Progenitor cell of endocrine pancreas (in vitro differentiated cells): ENCODE data around the gene HOXA1. TPM values are rescaled to one million over a fixed set of nuclear protein-coding genes. Genes with fewer than 3 reads are reported as not detected.

Experiments
- DNase-seq: peaks from one replicate; pipeline ENCODE4 v3.0.0; 2021; ENCODE audit warnings: low spot score; ENCODE audit not compliant: unreplicated experiment
- H3K27ac Mint-ChIP-seq: 2 replicates; pipeline ENCODE4 v1.8.0; 2021; ENCODE audit warnings: mild to moderate bottlenecking, moderate library complexity, mixed read lengths
- H3K27me3 Mint-ChIP-seq: 2 replicates; pipeline ENCODE4 v1.8.0; 2021; ENCODE audit warnings: mixed read lengths
- H3K36me3 Mint-ChIP-seq: 2 replicates; pipeline ENCODE4 v1.8.0; 2022; ENCODE audit warnings: mixed read lengths; ENCODE audit not compliant: insufficient read depth
- H3K4me1 Mint-ChIP-seq: 2 replicates; pipeline ENCODE4 v1.8.0; 2021; ENCODE audit warnings: low read depth, mixed read lengths
- H3K4me3 Mint-ChIP-seq: 2 replicates; pipeline ENCODE4 v1.8.0; 2021; ENCODE audit warnings: low read depth, mild to moderate bottlenecking, moderate library complexity, mixed read lengths
- H3K9me3 Mint-ChIP-seq: 2 replicates; pipeline ENCODE4 v1.8.0; 2021; ENCODE audit warnings: low read depth, mixed read lengths
- total RNA-seq: library from RNA; stranded (reverse); gene quantifications from 2 replicates; pipeline ENCODE4 v1.2.1, GENCODE V29; 2021
- TF ChIP-seq, protein P1 (sequence below): fragments of 200-600 bp; sonication (generic); IDR thresholded peaks from one replicate; pipeline ENCODE4 v1.5.0; 2021; ENCODE audit warnings: antibody characterized with exemption, mild to moderate bottlenecking; ENCODE audit not compliant: unreplicated experiment

Gene HOXA1
- total RNA-seq, 1 donor from 2014 or later = 31.2 TPM

DNA sequence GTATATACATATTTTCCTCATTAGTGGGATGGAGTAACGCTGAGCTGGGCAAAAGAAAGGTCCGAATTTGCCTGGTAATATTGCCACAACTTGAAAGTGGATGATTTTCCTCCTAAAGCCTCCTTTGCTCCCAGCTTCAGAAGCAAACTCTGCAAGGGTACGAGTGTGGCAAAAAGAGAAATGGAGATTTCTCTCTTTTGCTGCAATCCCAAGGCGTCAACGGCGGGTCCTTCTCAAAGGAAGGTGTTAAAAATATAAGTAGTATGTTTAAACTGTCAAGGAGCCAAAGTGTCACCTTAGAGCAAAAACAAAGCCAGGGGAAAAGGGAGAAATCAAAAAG, 19.1 kb upstream of the HOXA1 start:
- H3K36me3 Mint-ChIP-seq = peaks cover 20% of the 10 kb centered on the region
- no peak for DNase-seq
- no peaks in the 10 kb centered on the region for H3K27me3 Mint-ChIP-seq
- H3K4me1 Mint-ChIP-seq = peaks cover 63% of the 10 kb centered on the region
- TF ChIP-seq, protein P1, sequence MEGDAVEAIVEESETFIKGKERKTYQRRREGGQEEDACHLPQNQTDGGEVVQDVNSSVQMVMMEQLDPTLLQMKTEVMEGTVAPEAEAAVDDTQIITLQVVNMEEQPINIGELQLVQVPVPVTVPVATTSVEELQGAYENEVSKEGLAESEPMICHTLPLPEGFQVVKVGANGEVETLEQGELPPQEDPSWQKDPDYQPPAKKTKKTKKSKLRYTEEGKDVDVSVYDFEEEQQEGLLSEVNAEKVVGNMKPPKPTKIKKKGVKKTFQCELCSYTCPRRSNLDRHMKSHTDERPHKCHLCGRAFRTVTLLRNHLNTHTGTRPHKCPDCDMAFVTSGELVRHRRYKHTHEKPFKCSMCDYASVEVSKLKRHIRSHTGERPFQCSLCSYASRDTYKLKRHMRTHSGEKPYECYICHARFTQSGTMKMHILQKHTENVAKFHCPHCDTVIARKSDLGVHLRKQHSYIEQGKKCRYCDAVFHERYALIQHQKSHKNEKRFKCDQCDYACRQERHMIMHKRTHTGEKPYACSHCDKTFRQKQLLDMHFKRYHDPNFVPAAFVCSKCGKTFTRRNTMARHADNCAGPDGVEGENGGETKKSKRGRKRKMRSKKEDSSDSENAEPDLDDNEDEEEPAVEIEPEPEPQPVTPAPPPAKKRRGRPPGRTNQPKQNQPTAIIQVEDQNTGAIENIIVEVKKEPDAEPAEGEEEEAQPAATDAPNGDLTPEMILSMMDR = no peak
- peak overlapping the region; percentile 97 for H3K4me3 Mint-ChIP-seq
- peak overlapping the region; percentile 98 for H3K27ac Mint-ChIP-seq
- no peaks in the 10 kb centered on the region for H3K9me3 Mint-ChIP-seq

DNA sequence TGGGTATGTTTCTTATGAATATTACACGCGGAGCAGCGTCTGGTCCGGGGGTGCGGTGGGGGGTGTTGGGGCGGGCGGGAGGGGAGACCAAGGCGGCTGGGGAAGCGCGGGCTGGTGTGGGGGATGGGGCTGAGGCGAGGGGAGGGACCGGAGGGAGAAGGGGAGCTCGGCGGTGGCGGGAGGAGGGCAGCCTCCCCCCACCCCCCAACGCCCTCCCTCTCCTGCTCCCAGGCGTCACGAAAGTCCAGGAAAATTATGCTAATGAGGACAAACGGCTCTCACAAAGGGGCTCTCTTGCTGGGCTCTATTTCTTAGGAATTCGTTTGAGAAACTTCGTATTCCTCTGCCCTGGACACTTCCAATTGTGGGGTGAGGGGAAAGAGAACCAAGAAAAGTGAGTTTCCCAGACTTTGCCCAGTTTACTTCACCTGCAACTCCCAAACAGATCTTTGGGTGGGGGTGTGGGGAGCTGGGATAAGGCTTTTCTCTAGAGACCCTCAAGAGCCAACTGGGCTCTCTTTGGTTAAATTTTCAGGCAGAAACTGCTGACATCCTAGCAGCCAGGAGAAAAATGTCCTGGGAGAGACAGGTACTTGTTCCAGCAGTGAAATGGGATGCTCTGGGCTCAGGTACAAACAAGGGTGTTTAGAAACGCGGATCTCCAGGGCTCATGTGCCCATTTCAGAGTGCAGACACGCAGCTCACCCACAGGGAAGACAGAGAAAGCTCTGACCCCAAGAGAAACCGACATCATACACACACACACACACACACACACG, 18.4 kb upstream of the HOXA1 start:
- Mint-ChIP-seq H3K4me3 (peak overlapping the region; percentile 97), H3K36me3 (peaks cover 22% of the 10 kb centered on the region), H3K27ac (peak overlapping the region; percentile 98), H3K27me3 (no peaks in the 10 kb centered on the region), H3K4me1 (peaks cover 63% of the 10 kb centered on the region), H3K9me3 (no peaks in the 10 kb centered on the region)
- no peak for DNase-seq
- TF ChIP-seq, protein P1 = peak; percentile 9

DNA sequence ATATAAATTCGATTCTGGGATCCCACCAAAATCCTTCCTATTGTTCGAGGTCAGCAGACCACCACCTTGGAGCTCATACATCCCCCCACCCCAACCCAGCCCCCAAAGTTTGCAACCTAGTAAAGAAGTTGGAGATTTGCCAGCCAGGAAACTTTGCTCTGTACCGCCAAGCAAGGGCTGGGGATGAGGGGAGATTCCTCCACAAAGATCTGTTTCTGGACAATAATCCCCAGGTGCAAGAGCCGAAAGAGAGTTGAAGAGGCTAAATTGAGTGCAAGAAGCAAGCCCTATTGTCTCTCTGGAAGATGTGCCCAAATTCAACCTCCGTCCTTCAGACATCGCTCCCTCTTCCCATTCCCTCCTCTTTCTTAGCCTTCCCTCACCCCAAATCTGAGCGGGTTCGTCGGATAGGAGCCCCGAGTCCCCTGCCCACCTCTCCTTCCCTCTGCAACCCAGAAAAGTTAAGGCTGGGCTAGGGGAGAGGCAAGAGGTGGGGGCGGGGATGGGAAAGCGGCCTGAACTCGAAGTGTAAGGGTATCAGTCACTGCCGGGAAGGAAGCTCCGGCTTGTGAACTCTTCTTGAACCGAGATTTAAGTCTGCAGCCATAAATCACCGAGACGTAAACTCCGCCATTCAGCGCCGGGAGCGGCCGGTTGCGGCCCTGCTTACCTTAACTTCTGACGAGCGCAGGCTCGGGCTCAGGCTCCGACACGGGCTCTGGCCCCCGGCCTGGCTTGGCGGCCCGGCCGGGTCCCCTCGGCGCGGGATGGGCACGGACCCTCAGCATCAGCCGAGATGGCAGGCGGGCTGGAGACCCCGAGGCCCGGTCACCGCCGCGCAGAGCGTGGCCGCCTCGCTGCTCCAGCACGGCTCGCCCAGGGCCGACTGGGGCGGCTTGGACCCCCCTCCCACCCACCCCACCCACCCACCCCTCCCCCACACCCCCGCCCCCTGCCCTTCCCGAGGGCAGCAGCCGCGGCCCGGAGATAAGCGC, 17.5 kb upstream of the HOXA1 start:
- peak overlapping the region; percentile 99 for H3K27ac Mint-ChIP-seq
- no peaks in the 10 kb centered on the region for H3K27me3 Mint-ChIP-seq
- H3K9me3 Mint-ChIP-seq = no peaks in the 10 kb centered on the region

DNA sequence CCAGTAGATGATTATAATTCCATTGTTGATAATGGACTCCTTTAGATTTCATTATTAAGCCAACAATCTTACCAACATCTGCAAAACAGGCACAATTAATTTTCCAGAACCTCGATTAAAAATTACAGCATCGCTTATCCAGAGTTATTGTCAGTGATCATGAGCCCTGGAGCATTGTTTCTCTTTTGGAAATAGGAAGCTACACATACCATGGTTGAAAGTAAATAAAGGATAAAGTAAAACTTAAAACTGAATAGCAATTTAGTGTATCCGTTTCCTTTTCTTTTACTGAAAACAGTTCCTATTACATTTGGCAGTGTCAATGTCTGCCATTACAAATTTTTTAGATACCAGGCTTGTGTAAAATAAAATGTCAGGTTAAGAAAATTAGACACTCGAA, 16.6 kb upstream of the HOXA1 start:
- peak overlapping the region; percentile 97 for H3K4me3 Mint-ChIP-seq
- no peaks in the 10 kb centered on the region for H3K9me3 Mint-ChIP-seq
- H3K36me3 Mint-ChIP-seq = peaks cover 22% of the 10 kb centered on the region
- peaks cover 54% of the 10 kb centered on the region for H3K4me1 Mint-ChIP-seq
- TF ChIP-seq, protein P1 = no peak
- no peak for DNase-seq
- H3K27me3 Mint-ChIP-seq = no peaks in the 10 kb centered on the region
- H3K27ac Mint-ChIP-seq = peak overlapping the region; percentile 99

More for the DNA sequence above, 17.5 kb upstream of the HOXA1 start:
- DNase-seq = peak; percentile 58
- H3K4me1 Mint-ChIP-seq = peaks cover 60% of the 10 kb centered on the region
- TF ChIP-seq, protein P1 = no peak
- peak overlapping the region; percentile 97 for H3K4me3 Mint-ChIP-seq
- H3K36me3 Mint-ChIP-seq = peaks cover 23% of the 10 kb centered on the region

DNA sequence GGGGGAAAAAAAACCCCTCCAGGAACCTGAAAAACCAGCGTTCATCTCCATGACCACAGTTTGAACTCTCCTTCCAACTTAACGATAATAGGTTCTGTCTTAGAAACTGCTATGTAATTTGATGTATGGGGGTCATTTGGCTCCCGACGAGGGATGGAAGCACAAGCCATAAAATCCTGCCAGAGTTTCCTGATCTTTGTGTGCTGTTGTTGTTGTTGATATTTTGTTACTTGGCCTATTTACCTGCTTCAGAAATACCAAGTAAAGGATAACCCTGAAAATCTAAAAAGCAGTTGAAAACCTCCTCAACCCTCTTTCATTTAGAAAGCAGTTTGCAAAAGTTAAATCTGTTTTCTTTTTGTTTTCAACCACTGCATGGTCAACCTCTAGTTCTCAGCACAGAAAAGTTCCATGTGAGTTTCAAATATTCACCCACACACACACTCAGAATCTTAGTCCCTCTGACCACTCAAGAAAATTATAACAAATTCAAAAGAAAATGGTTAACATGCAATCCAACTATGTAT, 16.0 kb upstream of the HOXA1 start:
- H3K4me3 Mint-ChIP-seq = peak overlapping the region; percentile 97
- H3K27me3 Mint-ChIP-seq = no peaks in the 10 kb centered on the region
- TF ChIP-seq, protein P1 = no peak
- H3K4me1 Mint-ChIP-seq = peaks cover 53% of the 10 kb centered on the region
- peak overlapping the region; percentile 99 for H3K27ac Mint-ChIP-seq
- H3K9me3 Mint-ChIP-seq = no peaks in the 10 kb centered on the region
- peaks cover 21% of the 10 kb centered on the region for H3K36me3 Mint-ChIP-seq
- no peak for DNase-seq
